K562 (cell line): Measurements from ENCODE around the gene BORA. TPM values are rescaled to one million over a fixed set of nuclear protein-coding genes. Genes with fewer than 3 reads are reported as not detected.

Experiments used
- ATAC-seq: fragments of 200-7000 bp; cut with Tn5 transposase; 3 replicates; pipeline ENCODE4 v1.9.1; 2020; ENCODE audit warnings: moderate library complexity
- BruUV-seq: library from RNA; stranded (reverse); fragments of 400-500 nt; replicated peaks from 2 replicates; lab custom pipeline; 2021; lab: Mats Ljungman, UMichigan
- CTCF ChIA-PET: fragments of 300-600 bp; formaldehyde crosslinking; extraction: SDS; loops from one replicate; lab custom pipeline; 2021; ENCODE audit warnings: low intra/inter-chr PET ratio; lab: Yijun Ruan, JAX
- POLR2A ChIA-PET: fragments of 300-600, 350-650 bp; sonication (Branson Sonifier 250); formaldehyde crosslinking; extraction: SDS; loops from one replicate; lab custom pipeline; 2021; ENCODE audit warnings: antibody characterized with exemption, inconsistent platforms; lab: Yijun Ruan, JAX
- DNase-seq, 4 experiments: peaks; one replicate each; pipeline versions ENCODE4 v3.0.0 to v3.0.0-alpha.2; 2011 to 2018; ENCODE audit warnings: low spot score in 3 of 4, mixed read lengths in 3 of 4; ENCODE audit errors: extremely low read depth in 1 of 4
- FAIRE-seq: peaks from 2 replicates; lab custom pipeline; 2011; peaks lifted over from hg19 to GRCh38; lab: Jason Lieb, UNC
- H2AFZ ChIP-seq: 2 replicates; pipeline ENCODE4 v1.6.0; 2011; ENCODE audit warnings: low read depth, low read length, control low read depth, inconsistent platforms
- H3K27ac ChIP-seq: fragments of 200-600 bp; 3 replicates; pipeline ENCODE4 v1.8.0; 2011; ENCODE audit warnings: low read depth, mild to moderate bottlenecking, control low read depth, inconsistent platforms, low read length, moderate library complexity, mixed read lengths; ENCODE audit errors: extremely low read depth
- H3K27me3 ChIP-seq, 2 experiments: fragments of 300-600 bp in 1 of 2; 2 replicates in 1 of 2; 3 replicates in 1 of 2; pipeline versions ENCODE4 v1.6.0 to v1.8.0; 2011; ENCODE audit warnings: inconsistent platforms in 2 of 2, low read length in 2 of 2, mild to moderate bottlenecking in 1 of 2, mixed read lengths in 1 of 2, moderate library complexity in 1 of 2; ENCODE audit not compliant: control insufficient read depth in 2 of 2, insufficient read depth in 2 of 2
- H3K36me3 ChIP-seq: fragments of 300-600 bp; 3 replicates; pipeline ENCODE4 v1.8.0; 2011; ENCODE audit warnings: mild to moderate bottlenecking, low read length, inconsistent platforms; ENCODE audit not compliant: control insufficient read depth, insufficient read depth
- H3K4me1 ChIP-seq, 2 experiments: fragments of 200-600 bp in 1 of 2; replicated peaks in 1 of 2; 2 replicates in 1 of 2; 3 replicates in 1 of 2; pipeline versions ENCODE4 v1.5.1 to v1.8.0; 2011; ENCODE audit warnings: inconsistent platforms in 2 of 2, low read length in 2 of 2, mild to moderate bottlenecking in 1 of 2, mixed read lengths in 1 of 2, moderate library complexity in 1 of 2; ENCODE audit not compliant: control insufficient read depth in 2 of 2, insufficient read depth in 2 of 2
- H3K4me2 ChIP-seq: 2 replicates; pipeline ENCODE4 v1.6.1; 2011; ENCODE audit warnings: low read length, control low read depth, inconsistent platforms, mixed read lengths; ENCODE audit not compliant: insufficient read depth
- H3K4me3 ChIP-seq: fragments of 200-600 bp; sonication (generic), shearing (Covaris generic); 2 replicates; pipeline ENCODE4 v1.5.1; 2016; ENCODE audit warnings: control low read depth, inconsistent platforms
- H3K79me2 ChIP-seq: fragments of 200-600 bp; 3 replicates; pipeline ENCODE4 v1.8.0; 2011; ENCODE audit warnings: low read length, inconsistent platforms; ENCODE audit not compliant: control insufficient read depth, insufficient read depth
- H3K9ac ChIP-seq, 2 experiments: 2 replicates each; pipeline versions ENCODE4 v1.6.0 to v1.6.1; 2011; ENCODE audit warnings: low read depth in 2 of 2, low read length in 2 of 2, control low read depth in 1 of 2, inconsistent platforms in 1 of 2, mild to moderate bottlenecking in 1 of 2, mixed read lengths in 1 of 2; ENCODE audit not compliant: insufficient read depth in 1 of 2
- H3K9me1 ChIP-seq: one replicate; pipeline ENCODE4 v1.6.0; 2011; ENCODE audit warnings: inconsistent platforms, mild to moderate bottlenecking, low read length, moderate library complexity; ENCODE audit not compliant: control insufficient read depth, insufficient read depth
- H3K9me3 ChIP-seq: replicated peaks from 2 replicates; pipeline ENCODE4 v1.5.1; 2011; ENCODE audit warnings: low read depth, low read length, inconsistent platforms; ENCODE audit not compliant: control insufficient read depth, insufficient read depth
- H4K20me1 ChIP-seq: replicated peaks from 2 replicates; pipeline ENCODE4 v1.6.1; 2011; ENCODE audit warnings: low read length, inconsistent platforms, mixed read lengths; ENCODE audit not compliant: control insufficient read depth, insufficient read depth
- ARHGAP35 ChIP-seq: fragments of 450-650 bp; IDR thresholded peaks from 2 replicates; pipeline ENCODE4 v1.6.1; 2018; ENCODE audit not compliant: partially characterized antibody
- BRD9 ChIP-seq: fragments of 450-650 bp; IDR thresholded peaks from 2 replicates; pipeline ENCODE4 v1.6.1; 2018; ENCODE audit warnings: low read depth; ENCODE audit not compliant: partially characterized antibody
- CREB1 ChIP-seq, 2 experiments: sonication (generic) in 1 of 2; formaldehyde crosslinking in 1 of 2; IDR thresholded peaks; 2 replicates each; pipeline versions ENCODE4 v1.6.1 to v1.8.0; 2012 to 2022; ENCODE audit warnings: inconsistent platforms in 1 of 2, mild to moderate bottlenecking in 1 of 2, missing genetic modification reagents in 1 of 2, moderate library complexity in 1 of 2
- NCOA6 ChIP-seq: fragments of 450-650 bp; IDR thresholded peaks from 2 replicates; pipeline ENCODE4 v1.6.1; 2017; ENCODE audit warnings: mild to moderate bottlenecking
- NFIX ChIP-seq: fragments of 250-450 bp; sonication (Bioruptor Pico); IDR thresholded peaks from 2 replicates; pipeline ENCODE4 v1.4.0; 2020; ENCODE audit warnings: low read depth, mild to moderate bottlenecking, moderate library complexity
- NR2C1 ChIP-seq, 2 experiments: fragments of 450-650 bp; IDR thresholded peaks; 2 replicates each; pipeline ENCODE4 v1.6.1; 2017; ENCODE audit warnings: mild to moderate bottlenecking in 2 of 2, antibody characterized with exemption in 1 of 2, inconsistent platforms in 1 of 2, missing compliant biosample characterization in 1 of 2, missing genetic modification characterization in 1 of 2
- PRDM10 ChIP-seq: fragments of 450-650 bp; IDR thresholded peaks from 2 replicates; pipeline ENCODE4 v1.6.1; 2018; ENCODE audit not compliant: partially characterized antibody
- SETDB1 ChIP-seq: IDR thresholded peaks from one replicate; pipeline ENCODE4 v1.6.1; 2012; ENCODE audit warnings: low read length, control low read depth, inconsistent platforms
- TAF7 ChIP-seq: fragments of 450-650 bp; IDR thresholded peaks from 2 replicates; pipeline ENCODE4 v1.6.1; 2016; ENCODE audit warnings: missing genetic modification characterization, missing compliant biosample characterization
- ZNF140 ChIP-seq: fragments of 250-450 bp; sonication (Bioruptor Pico); IDR thresholded peaks from 2 replicates; pipeline ENCODE4 v1.8.0; 2021; ENCODE audit warnings: moderate library complexity, mild to moderate bottlenecking, inconsistent platforms
- ZNF280A ChIP-seq: fragments of 450-650 bp; IDR thresholded peaks from 2 replicates; pipeline ENCODE4 v1.6.1; 2018; ENCODE audit warnings: mild to moderate bottlenecking, low read depth; ENCODE audit not compliant: partially characterized antibody
- ZNF316 ChIP-seq: fragments of 450-650 bp; IDR thresholded peaks from 2 replicates; pipeline ENCODE4 v1.6.1; 2016
- ZNF583 ChIP-seq: fragments of 250-450 bp; sonication (Bioruptor Pico); IDR thresholded peaks from 2 replicates; pipeline ENCODE4 v1.4.0; 2020
- ZNF766 ChIP-seq: fragments of 200-800 bp; sonication (Bioruptor generic); conservative IDR thresholded peaks from 2 replicates; pipeline ENCODE4 v1.6.1; 2016; ENCODE audit warnings: missing genetic modification characterization, missing compliant biosample characterization
- WGBS: fragments of 100-300 bp; shearing (Covaris generic); methylation state at CpG from one replicate; pipeline ENCODE4 v1.1.6; 2016; ENCODE audit warnings: low coverage, mixed read lengths; ENCODE audit not compliant: insufficient coverage; ENCODE audit errors: missing lambda C conversion rate; 5-methylcytosine and 5-hydroxymethylcytosine counted together
- in situ Hi-C: fragments of 300-500 bp; cut with MboI; formaldehyde crosslinking; loops from 4 replicates; pipeline ENCODE4 v1.15.0; 2018; ENCODE audit warnings: inconsistent platforms, mixed read lengths
- intact Hi-C: fragments of 100-400 bp; cut with micrococcal nuclease; formaldehyde crosslinking; loops from 2 replicates; pipeline ENCODE4 v1.14.2; 2022
- polyA plus RNA-seq, 8 experiments: library from polyadenylated mRNA; depleted of rRNA in 4 of 8; stranded (reverse) in 5 of 8; unstranded in 3 of 8; fragments of >200 nt; fragmentation: Nextera tagmentation in 2 of 8; fragmentation: Illumina TruSeq in 1 of 8; extraction: Ambion mirVana in 2 of 8; extraction: Trizol in 1 of 8; gene quantifications; 2 replicates each; pipeline versions ENCODE4 v1.2.1 to v1.2.3, GENCODE V29; 2011 to 2014; ENCODE audit warnings: inconsistent platforms in 1 of 8, missing spikeins in 1 of 8
- total RNA-seq, 7 experiments: library from RNA; depleted of rRNA in 6 of 7; stranded (reverse); fragments of >200 nt in 6 of 7; fragmentation: Illumina TruSeq in 2 of 7; extraction: Trizol in 2 of 7; gene quantifications; 2 replicates each; pipeline versions ENCODE4 v1.2.1 to v1.2.3, GENCODE V29; 2011 to 2021; ENCODE audit warnings: low replicate concordance in 1 of 7
- TF ChIP-seq, protein P1 (sequence below): fragments of 450-650 bp; conservative IDR thresholded peaks from 2 replicates; pipeline ENCODE4 v1.6.1; 2016; ENCODE audit warnings: missing genetic modification characterization, low read depth, mild to moderate bottlenecking, missing compliant biosample characterization, moderate library complexity

Gene BORA
- total and polyA plus RNA-seq, 9 of the 15 experiments (the other 6 are each of a cell fraction or from before 2014, with no cell fraction given): 12.4 to 21.5 (median 18.2) TPM

GRCh38 chr13:72804301-72804700 is 76.6 kb downstream of the BORA start:
- H3K9ac ChIP-seq: no peak overlapping the region
- intact Hi-C loops: no loop called here
- 100% methylated on average over 1 of the region's 1 CpG for WGBS
- no TSS peak for BruUV-seq
- DNase-seq: no peak
- ATAC-seq: no peak
- FAIRE-seq: no peak
- H3K9me1 ChIP-seq: no peaks in the 10 kb centered on the region
- H3K4me2 ChIP-seq: no peak overlapping the region
- no peaks in the 10 kb centered on the region; the same call in 2 of the 3 replicates for H3K79me2 ChIP-seq
- H3K27me3 ChIP-seq: no peaks in the 10 kb centered on the region
- H3K27ac ChIP-seq: no peak overlapping the region
- in situ Hi-C loops: loop anchor here (25.0 kb wide), 2 partner anchors 608 to 908 kb away; no protein-coding TSS in a partner anchor
- ChIA-PET POLR2A (no interaction called here), CTCF (no interaction called here)
- no peak overlapping the region for H3K4me3 ChIP-seq
- peaks cover 0 to 2% of the 10 kb centered on the region in 2 experiments; a peak in 1 of 5 replicates for H3K4me1 ChIP-seq
- H3K9me3 ChIP-seq: no peaks in the 10 kb centered on the region
- H4K20me1 ChIP-seq: no peaks in the 10 kb centered on the region
- peaks cover 32% of the 10 kb centered on the region; the same call in 2 of the 3 replicates for H3K36me3 ChIP-seq
- H2AFZ ChIP-seq: no peak overlapping the region
- TF ChIP-seq NR2C1 (IDR thresholded peaks at IDR 0.05) (no peak), NR2C1 (tag; IDR thresholded peaks at IDR 0.05) (no peak), ZNF280A (no peak), ZNF766 (CRISPR knock-in tag) (no peak), NFIX (CRISPR knock-in tag) (no peak), CREB1 (IDR thresholded peaks at IDR 0.05) (no peak), CREB1 (CRISPR knock-in tag; IDR thresholded peaks at IDR 0.05) (no peak), TAF7 (tag) (no peak), PRDM10 (no peak), ZNF140 (CRISPR knock-in tag) (no peak), SETDB1 (no peak), BRD9 (no peak), ZNF316 (no peak), NCOA6 (no peak), ZNF583 (CRISPR knock-in tag) (no peak), ARHGAP35 (no peak)
- TF ChIP-seq, protein P1, sequence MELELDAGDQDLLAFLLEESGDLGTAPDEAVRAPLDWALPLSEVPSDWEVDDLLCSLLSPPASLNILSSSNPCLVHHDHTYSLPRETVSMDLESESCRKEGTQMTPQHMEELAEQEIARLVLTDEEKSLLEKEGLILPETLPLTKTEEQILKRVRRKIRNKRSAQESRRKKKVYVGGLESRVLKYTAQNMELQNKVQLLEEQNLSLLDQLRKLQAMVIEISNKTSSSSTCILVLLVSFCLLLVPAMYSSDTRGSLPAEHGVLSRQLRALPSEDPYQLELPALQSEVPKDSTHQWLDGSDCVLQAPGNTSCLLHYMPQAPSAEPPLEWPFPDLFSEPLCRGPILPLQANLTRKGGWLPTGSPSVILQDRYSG (tag): no peak
